ENCODE data around the gene STRADB.

The STRADB gene

GRCh38 chr2:201451292-201452057, at the start of gene STRADB, which contains the start of gene TRAK2:
Gene STRADB, plus strand, starts transcription at chr2:201451740. Its CDS starts 3,101 bp downstream, at chr2:201454841.
Gene TRAK2, minus strand, starts transcription at chr2:201451458. Its CDS starts 30,951 bp downstream, at chr2:201420507.
- peak within 1 kb of the TSS; percentile 93 to 94 for H3K4me3 ChIP-seq (replicated peaks in 1 of 2; ENCODE audit: low read depth in 2 of 2, low read length in 2 of 2)
- peak; percentile 95 to 96 for DNase-seq (ENCODE audit: low read depth in 2 of 2)
- TF ChIP-seq CTCF (IDR thresholded peaks at IDR 0.05; ENCODE audit: low read depth, low read length): peak; percentile 30

- H3K4me3 ChIP-seq (replicated peaks in 1 of 2; ENCODE audit: low read depth in 2 of 2, low read length in 2 of 2): no peak overlapping the region
- no peak for TF ChIP-seq CTCF (IDR thresholded peaks at IDR 0.05; ENCODE audit: low read depth, low read length)
- DNase-seq (ENCODE audit: low read depth in 2 of 2): no peak
These were observed 49.7 kb upstream of the STRADB start for GRCh38 chr2:201401815-201402214.

- peak in 1 of 2 donors; percentile 41 for DNase-seq (ENCODE audit: low read depth in 2 of 2)
- no peak for TF ChIP-seq CTCF (IDR thresholded peaks at IDR 0.05; ENCODE audit: low read depth, low read length)
- H3K4me3 ChIP-seq (replicated peaks in 1 of 2; ENCODE audit: low read depth in 2 of 2, low read length in 2 of 2): no peak overlapping the region
These were observed 48.6 kb upstream of the STRADB start for GRCh38 chr2:201402651-201403562.

GRCh38 chr2:201403880-201404279, 47.7 kb upstream of the STRADB start:
- peak; percentile 32 to 82 for DNase-seq (ENCODE audit: low read depth in 2 of 2)

GRCh38 chr2:201404699-201405280, 46.8 kb upstream of the STRADB start:
- TF ChIP-seq CTCF (IDR thresholded peaks at IDR 0.05; ENCODE audit: low read depth, low read length): no peak
- no peak overlapping the region for H3K4me3 ChIP-seq (replicated peaks in 1 of 2; ENCODE audit: low read depth in 2 of 2, low read length in 2 of 2)
- no peak for DNase-seq (ENCODE audit: low read depth in 2 of 2)

More at GRCh38 chr2:201403880-201404279, 47.7 kb upstream of the STRADB start:
- no peak overlapping the region for H3K4me3 ChIP-seq (replicated peaks in 1 of 2; ENCODE audit: low read depth in 2 of 2, low read length in 2 of 2)
- no peak for TF ChIP-seq CTCF (IDR thresholded peaks at IDR 0.05; ENCODE audit: low read depth, low read length)

GRCh38 chr2:201406077-201406662, 45.4 kb upstream of the STRADB start:
- DNase-seq (ENCODE audit: low read depth in 2 of 2): peak; percentile 86 to 95
- H3K4me3 ChIP-seq (replicated peaks in 1 of 2; ENCODE audit: low read depth in 2 of 2, low read length in 2 of 2): no peak overlapping the region
- TF ChIP-seq CTCF (IDR thresholded peaks at IDR 0.05; ENCODE audit: low read depth, low read length): no peak

Measured in cardiac fibroblast (primary cell).